CD4-positive, alpha-beta T cell (primary cell): ENCODE measurements around the gene TRAK1. TPM values are rescaled to one million over a fixed set of nuclear protein-coding genes. Genes with fewer than 3 reads are reported as not detected.

Experiments
- ATAC-seq: fragments of 200-7000 bp; cut with Tn5 transposase; one replicate; pipeline ENCODE4 v1.10.0; 2022; ENCODE audit warnings: mild to moderate bottlenecking; ENCODE audit not compliant: poor library complexity
- CTCF ChIA-PET: fragments of 350-600 bp; sonication (Branson Sonifier 250); formaldehyde crosslinking; loops from one replicate; lab custom pipeline; 2021; ENCODE audit warnings: antibody characterized with exemption, inconsistent platforms; lab: Charles Lee
- POLR2A ChIA-PET: fragments of 350-600 bp; sonication (Branson Sonifier 250); formaldehyde crosslinking; loops from one replicate; lab custom pipeline; 2021; ENCODE audit warnings: antibody characterized with exemption, inconsistent platforms; lab: Charles Lee
- DNase-seq, 14 experiments: peaks; one replicate each; pipeline ENCODE4 v3.0.0-alpha.2; 2013 to 2020; ENCODE audit warnings: mixed read lengths in 2 of 14
- H3K27ac ChIP-seq, 2 donors: one replicate each; pipeline versions ENCODE4 v1.5.1 to v1.7.0; 2013; ENCODE audit warnings: low read length in 2 of 2, low read depth in 1 of 2, mild to moderate bottlenecking in 1 of 2
- H3K27me3 ChIP-seq, 2 experiments: 1 replicate in 1 of 2; 2 replicates in 1 of 2; pipeline versions ENCODE4 v1.6.1 to v1.7.0; 2013; ENCODE audit warnings: low read length in 2 of 2, control low read depth in 1 of 2, mild to moderate bottlenecking in 1 of 2, moderate library complexity in 1 of 2; ENCODE audit not compliant: insufficient read depth in 2 of 2, control insufficient read depth in 1 of 2
- H3K36me3 ChIP-seq: one replicate; pipeline ENCODE4 v1.6.1; 2013; ENCODE audit warnings: low read length, control low read depth; ENCODE audit not compliant: insufficient read depth
- H3K4me1 ChIP-seq: one replicate; pipeline ENCODE4 v1.6.1; 2013; ENCODE audit warnings: low read length, control low read depth; ENCODE audit not compliant: insufficient read depth
- H3K4me3 ChIP-seq: one replicate; pipeline ENCODE4 v1.5.1; 2013; ENCODE audit warnings: mild to moderate bottlenecking, low read length, moderate library complexity
- H3K9me3 ChIP-seq, 2 experiments: 1 replicate in 1 of 2; 2 replicates in 1 of 2; pipeline versions ENCODE4 v1.6.1 to v1.7.0; 2013; ENCODE audit warnings: low read length in 2 of 2, mild to moderate bottlenecking in 2 of 2, control low read depth in 1 of 2, moderate library complexity in 1 of 2; ENCODE audit not compliant: control insufficient read depth in 1 of 2, insufficient read depth in 1 of 2
- H3K27ac Mint-ChIP-seq: one replicate; pipeline ENCODE4 v1.8.0; 2020; ENCODE audit warnings: mixed read lengths
- H3K27me3 Mint-ChIP-seq: one replicate; pipeline ENCODE4 v1.8.0; 2021; ENCODE audit warnings: mixed read lengths
- H3K36me3 Mint-ChIP-seq: one replicate; pipeline ENCODE4 v1.8.0; 2021; ENCODE audit warnings: low read depth, mixed read lengths
- H3K4me1 Mint-ChIP-seq: one replicate; pipeline ENCODE4 v1.8.0; 2021; ENCODE audit warnings: low read depth, mixed read lengths
- H3K4me3 Mint-ChIP-seq: one replicate; pipeline ENCODE4 v1.8.0; 2020; ENCODE audit warnings: mild to moderate bottlenecking, mixed read lengths
- H3K9me3 Mint-ChIP-seq: one replicate; pipeline ENCODE4 v1.8.0; 2020; ENCODE audit warnings: mixed read lengths
- CTCF ChIP-seq: fragments of 200-600 bp; IDR thresholded peaks from one replicate; pipeline ENCODE4 v1.8.0; 2022; ENCODE audit warnings: antibody characterized with exemption, mild to moderate bottlenecking
- intact Hi-C, 2 experiments: fragments of 100-400 bp; cut with DNase I in 1 of 2; cut with micrococcal nuclease in 1 of 2; formaldehyde crosslinking; loops; one replicate each; pipeline versions ENCODE4 v1.15.1 to v1.9.0; 2023 to 2025; cut with DNase I, micrococcal nuclease
- total RNA-seq, 174 experiments: library from RNA in 2 of 174; stranded (reverse) in 2 of 174; gene quantifications; one replicate each; pipeline ENCODE4 v1.2.3 and lab custom pipeline; 2021 to 2026

TRAK1 gene
- total RNA-seq, 2 experiments from 2014 or later: 16.0 to 16.7 TPM

GRCh38 chr3:42094128-42094527 is 3.0 kb downstream of the TRAK1 start:
- no peak overlapping the region for H3K27ac Mint-ChIP-seq
- Histone ChIP-seq H3K36me3 (no peaks in the 10 kb centered on the region), H3K4me1 (peaks cover 10% of the 10 kb centered on the region), H3K27me3 (no peaks in the 10 kb centered on the region), H3K9me3 (peaks cover 0 to 7% of the 10 kb centered on the region in 2 experiments), H3K4me3 (no peak overlapping the region), H3K27ac (no peak overlapping the region)
- H3K9me3 Mint-ChIP-seq: no peaks in the 10 kb centered on the region
- no peaks in the 10 kb centered on the region for H3K27me3 Mint-ChIP-seq
- TF ChIP-seq CTCF: no peak
- H3K4me3 Mint-ChIP-seq: no peak overlapping the region
- POLR2A ChIA-PET: no interaction called here
- intact Hi-C loops: no loop called here
- no peak for DNase-seq
- CTCF ChIA-PET: no interaction called here
- H3K4me1 Mint-ChIP-seq: peaks cover 25% of the 10 kb centered on the region
- H3K36me3 Mint-ChIP-seq: peaks cover 29% of the 10 kb centered on the region
- ATAC-seq: no peak

- Histone ChIP-seq H3K36me3 (no peaks in the 10 kb centered on the region), H3K4me1 (peaks cover 7% of the 10 kb centered on the region), H3K27ac (no peak overlapping the region), H3K9me3 (peaks cover 0 to 7% of the 10 kb centered on the region in 2 experiments), H3K27me3 (no peaks in the 10 kb centered on the region), H3K4me3 (no peak overlapping the region)
- H3K4me1 Mint-ChIP-seq: peaks cover 22% of the 10 kb centered on the region
- TF ChIP-seq CTCF: no peak
- no peak for DNase-seq
- ATAC-seq: no peak
- H3K27me3 Mint-ChIP-seq: no peaks in the 10 kb centered on the region
- ChIA-PET CTCF (no interaction called here), POLR2A (no interaction called here)
- no peak overlapping the region for H3K27ac Mint-ChIP-seq
- H3K36me3 Mint-ChIP-seq: peaks cover 22% of the 10 kb centered on the region
- H3K9me3 Mint-ChIP-seq: no peaks in the 10 kb centered on the region
- H3K4me3 Mint-ChIP-seq: no peak overlapping the region
- intact Hi-C loops: loop anchor here in 1 of 2 experiments (5.0 kb wide), 1 partner anchor 83 kb away; no protein-coding TSS in a partner anchor
These were observed 3.7 kb downstream of the TRAK1 start for GRCh38 chr3:42094691-42095391.

- peaks cover 15% of the 10 kb centered on the region for H3K36me3 Mint-ChIP-seq
- H3K27me3 Mint-ChIP-seq: no peaks in the 10 kb centered on the region
- intact Hi-C loops: loop anchor here in 1 of 2 experiments (5.0 kb wide), 1 partner anchor 83 kb away; no protein-coding TSS in a partner anchor
- no peak for TF ChIP-seq CTCF
- CTCF ChIA-PET: no interaction called here
- ATAC-seq (no peak), DNase-seq (no peak)
- no peaks in the 10 kb centered on the region for H3K9me3 Mint-ChIP-seq
- H3K4me3 Mint-ChIP-seq: no peak overlapping the region
- H3K27ac Mint-ChIP-seq: no peak overlapping the region
- H3K27me3 ChIP-seq: no peaks in the 10 kb centered on the region
- peaks cover 0 to 7% of the 10 kb centered on the region in 2 experiments for H3K9me3 ChIP-seq
- H3K4me1 Mint-ChIP-seq: peaks cover 19% of the 10 kb centered on the region
- H3K4me1 ChIP-seq: peaks cover 7% of the 10 kb centered on the region
- H3K27ac ChIP-seq: no peak overlapping the region
- H3K36me3 ChIP-seq: no peaks in the 10 kb centered on the region
- no peak overlapping the region for H3K4me3 ChIP-seq
- POLR2A ChIA-PET: no interaction called here
These were observed 4.4 kb downstream of the TRAK1 start for GRCh38 chr3:42095540-42095939.
